GM04504 (cell line): Measurements from ENCODE around the gene EML4.
"Not testable (repeated sequence)": the region's sequence is repeated elsewhere in the genome, so short reads cannot be mapped to it uniquely, and the experiment has no call there.

ENCODE experiments used
- DNase-seq: peaks from one replicate; pipeline ENCODE4 v3.0.0-alpha.2; 2012; ENCODE audit warnings: low read depth

Gene EML4

DNA sequence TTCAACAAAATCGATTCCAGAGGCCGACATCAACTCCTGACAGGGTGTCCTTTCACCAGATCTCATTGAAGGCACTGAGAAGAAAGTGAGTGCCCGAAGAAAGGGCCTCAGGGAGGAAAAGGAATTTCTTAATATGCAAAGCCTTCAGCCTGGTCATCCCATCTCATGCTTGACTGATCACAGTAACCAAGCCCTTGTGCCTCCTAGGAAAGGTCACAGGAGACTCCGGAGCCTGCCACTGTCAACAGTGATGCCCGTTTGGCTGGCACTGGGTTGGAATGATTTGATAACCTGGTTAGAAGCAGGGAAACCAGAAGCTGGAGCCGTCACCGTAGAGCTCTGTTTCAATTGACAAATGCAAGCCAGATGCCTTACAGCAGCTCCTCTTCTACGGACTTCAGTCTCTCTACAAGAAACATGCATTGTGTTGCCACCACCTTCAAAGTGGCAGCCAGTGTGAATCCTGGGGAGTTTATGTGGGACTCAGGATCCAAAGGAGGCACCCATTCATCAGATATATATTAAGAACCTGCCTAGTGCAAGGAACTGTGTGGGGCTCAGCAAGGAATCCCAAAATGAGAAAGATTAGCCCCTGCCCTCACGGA is 167.3 kb downstream of the EML4 start:
- no peak for DNase-seq

DNA sequence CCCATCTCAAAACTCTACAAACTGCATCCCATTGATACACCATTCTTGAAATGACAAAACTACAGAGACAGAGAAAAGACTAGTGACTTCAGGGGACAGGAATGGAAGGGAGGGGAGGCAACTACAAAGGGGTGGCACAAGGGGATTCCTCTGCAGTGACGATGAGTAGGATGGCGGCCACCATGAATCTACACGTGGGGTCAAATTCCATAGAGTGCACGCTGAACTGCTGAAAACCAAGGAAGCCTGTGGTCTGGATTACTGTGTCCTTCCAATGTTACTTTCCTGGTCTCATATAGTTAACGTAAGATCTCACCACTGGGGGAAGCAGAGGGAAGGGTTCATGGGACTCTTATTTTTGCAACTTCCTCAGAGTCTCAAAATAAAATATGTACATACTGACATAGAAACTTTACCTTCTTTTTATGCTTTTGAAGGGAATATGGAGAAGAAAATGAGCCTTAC is 168.2 kb downstream of the EML4 start:
- DNase-seq: no peak

GRCh38 chr2:42337846-42338566 is 168.9 kb downstream of the EML4 start:
- no peak for DNase-seq

DNA sequence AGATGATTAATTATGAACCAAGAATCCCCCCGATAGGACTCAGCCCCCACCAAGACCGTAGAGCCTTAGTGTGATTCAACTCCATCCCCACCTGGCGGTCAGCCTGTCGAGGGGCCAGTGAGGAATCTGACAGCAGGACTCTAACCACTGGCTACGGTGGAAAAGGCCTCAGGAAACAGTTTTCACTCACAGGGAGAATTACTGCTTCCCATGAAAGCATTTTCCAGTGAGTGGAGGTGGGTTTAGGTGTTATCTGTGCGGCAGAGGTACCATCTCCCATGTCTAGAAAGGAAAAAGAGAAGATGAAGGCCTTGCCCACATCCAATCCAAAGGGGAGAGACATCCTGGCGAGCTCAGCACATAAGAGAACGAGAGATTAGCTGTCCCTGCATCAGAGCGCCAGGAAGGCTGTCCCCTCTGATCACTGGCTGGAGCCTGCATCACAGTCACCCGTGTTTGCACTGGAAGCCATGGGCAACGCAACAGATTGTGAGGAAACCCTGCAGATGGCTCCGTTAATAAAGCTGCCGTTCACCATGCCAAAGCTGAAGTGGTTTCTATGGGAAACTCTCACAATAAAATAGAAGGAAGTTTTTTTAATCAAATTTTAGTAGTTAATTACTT is 169.5 kb downstream of the EML4 start:
- no peak for DNase-seq

GRCh38 chr2:42339191-42339912 is 170.2 kb downstream of the EML4 start:
- no peak for DNase-seq

GRCh38 chr2:42340045-42340937 is 171.1 kb downstream of the EML4 start:
- DNase-seq: no peak

- no peak for DNase-seq
Observed at GRCh38 chr2:42340938-42341636, 171.9 kb downstream of the EML4 start.

- DNase-seq: peak; percentile 80
Observed at GRCh38 chr2:42342061-42342794, 173.1 kb downstream of the EML4 start.

DNA sequence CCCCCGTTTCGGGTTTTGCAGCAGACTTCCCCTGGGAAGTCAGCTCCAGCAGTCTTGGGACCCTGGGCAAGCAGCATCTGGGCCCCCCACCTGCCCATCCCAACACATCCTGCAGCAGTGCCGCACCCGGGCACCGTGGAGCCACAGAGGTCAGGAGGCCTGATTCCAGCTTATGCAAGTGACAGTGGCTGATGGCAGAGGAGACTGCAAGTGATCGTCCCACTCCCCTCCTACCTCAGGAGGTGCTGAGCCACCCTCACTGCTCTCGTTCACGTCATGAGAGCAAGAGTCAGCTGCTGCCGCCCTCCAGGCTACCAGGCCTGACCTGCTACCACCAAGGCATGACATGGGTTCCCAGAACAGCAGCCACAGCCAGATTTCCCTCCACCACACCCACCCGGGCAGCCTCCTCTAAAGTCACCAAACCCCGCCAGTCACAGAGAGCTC is 173.7 kb downstream of the EML4 start:
- DNase-seq: no peak

- DNase-seq: no peak
Observed at GRCh38 chr2:42345986-42346385, 176.8 kb downstream of the EML4 start.

- DNase-seq: not testable (repeated sequence)
Observed at GRCh38 chr2:42346856-42347255, 177.7 kb downstream of the EML4 start.

DNA sequence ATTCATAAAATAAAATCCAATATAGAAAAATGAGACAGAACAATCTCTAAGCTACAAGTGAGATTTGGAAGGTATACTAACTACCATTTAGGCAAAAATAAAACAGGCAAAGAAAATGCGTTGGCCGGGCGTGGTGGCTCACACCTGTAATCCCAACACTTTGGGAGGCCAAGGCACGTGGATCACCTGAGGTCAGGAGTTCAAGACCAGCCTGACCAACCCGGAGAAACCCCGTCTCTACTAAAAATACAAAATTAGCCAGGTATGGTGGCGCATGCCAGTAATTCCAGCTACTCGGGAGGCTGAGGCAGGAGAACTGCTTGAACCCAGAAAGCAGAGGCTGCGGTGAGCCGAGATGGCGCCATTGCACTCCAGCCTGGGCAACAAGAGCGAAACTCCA is 178.4 kb downstream of the EML4 start:
- not testable (repeated sequence) for DNase-seq

DNA sequence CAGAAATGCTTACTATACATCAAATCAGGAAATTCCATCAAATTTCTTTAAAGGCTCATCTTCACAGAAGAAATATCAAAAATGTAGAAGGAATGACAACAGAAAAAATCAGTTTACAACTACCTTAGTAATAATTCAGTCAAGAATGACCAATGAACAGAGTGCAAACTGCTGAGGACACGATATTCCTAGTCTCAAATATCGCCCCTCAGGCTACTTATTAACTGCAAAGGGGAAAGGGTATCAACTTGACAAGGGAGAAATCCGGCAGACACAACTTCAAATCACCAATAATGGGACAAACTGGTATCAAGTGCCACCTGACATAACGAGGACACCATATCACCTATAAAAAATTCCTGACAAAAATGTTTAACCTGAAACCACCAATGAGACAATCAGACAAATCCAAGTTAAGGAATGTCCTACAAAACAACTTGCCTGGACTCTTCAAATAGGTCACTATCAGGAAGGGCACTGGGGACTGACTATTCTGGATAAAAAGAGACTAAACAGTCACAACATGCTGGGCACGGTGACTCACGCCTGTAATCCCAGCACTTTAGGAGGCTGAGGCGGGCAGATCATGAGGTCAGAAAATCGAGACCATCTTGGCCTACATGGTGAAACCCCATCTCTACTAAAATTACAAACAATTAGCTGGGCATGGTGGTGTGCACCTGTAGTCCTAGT is 179.1 kb downstream of the EML4 start:
- DNase-seq: no peak

DNA sequence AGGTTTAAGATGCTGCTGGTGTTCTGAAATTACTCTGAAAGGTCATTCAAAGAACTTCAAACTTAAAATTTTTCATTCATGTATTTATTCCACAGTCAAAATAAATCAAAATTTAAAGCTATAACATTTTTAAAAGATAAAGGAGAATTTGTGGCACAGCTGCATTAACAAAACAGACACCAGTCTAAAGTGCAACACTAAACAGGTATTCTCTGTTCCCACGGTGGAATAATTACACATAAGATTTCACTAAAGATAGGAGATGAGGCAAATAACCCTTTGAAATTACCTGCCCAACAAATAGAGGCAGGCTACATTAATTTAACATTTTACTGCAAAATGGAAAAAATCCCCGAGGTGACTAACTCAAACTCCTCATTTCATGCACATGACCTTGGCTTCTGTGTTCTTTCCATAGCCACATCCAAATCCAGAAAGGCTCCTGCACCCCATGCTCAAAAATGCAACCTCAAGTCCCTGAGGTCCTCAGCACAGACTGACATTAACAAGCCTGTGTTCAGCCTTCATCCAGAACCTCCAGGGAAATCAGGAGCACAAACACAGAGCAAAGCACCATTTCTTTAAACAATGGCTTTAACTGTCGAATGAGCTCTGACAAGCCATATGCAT is 181.4 kb downstream of the EML4 start:
- DNase-seq: no peak

GRCh38 chr2:42351864-42352263 is 182.7 kb downstream of the EML4 start:
- no peak for DNase-seq

DNA sequence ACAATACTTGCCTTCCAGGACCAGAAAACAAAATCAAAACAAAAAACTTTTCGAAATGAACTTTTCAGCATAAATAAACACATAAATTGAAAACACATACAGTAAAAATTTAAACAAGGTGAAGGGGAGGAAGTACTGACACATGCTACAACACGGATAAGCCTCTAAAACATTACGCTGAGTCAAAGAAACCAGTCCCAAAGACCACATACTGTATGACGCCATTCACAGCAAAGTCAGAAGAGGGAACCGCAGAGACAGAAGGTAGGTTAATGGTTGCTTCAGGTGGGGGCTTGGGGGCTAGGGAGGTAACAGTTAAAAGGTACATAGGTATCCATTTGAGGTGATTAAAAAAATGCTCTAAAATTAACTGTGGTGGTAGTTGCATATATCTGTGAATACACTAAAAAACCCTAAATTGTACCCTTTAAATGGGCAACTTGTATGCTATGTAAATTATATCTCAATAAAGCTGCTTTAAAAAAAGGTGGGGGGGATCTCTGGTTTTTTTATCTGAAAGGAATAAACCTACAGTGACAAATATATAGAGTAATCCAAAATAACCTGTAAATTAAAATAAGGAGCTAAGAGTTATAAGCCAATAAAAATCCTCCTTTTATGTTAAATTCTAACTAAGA is 184.8 kb downstream of the EML4 start:
- DNase-seq: no peak

GRCh38 chr2:42359304-42359964 is 190.3 kb downstream of the EML4 start:
- no peak for DNase-seq

- DNase-seq: no peak
Observed at GRCh38 chr2:42359965-42360483, 190.9 kb downstream of the EML4 start.
